ENCODE measurements around the gene ZNF569.

Gene ZNF569

DNA sequence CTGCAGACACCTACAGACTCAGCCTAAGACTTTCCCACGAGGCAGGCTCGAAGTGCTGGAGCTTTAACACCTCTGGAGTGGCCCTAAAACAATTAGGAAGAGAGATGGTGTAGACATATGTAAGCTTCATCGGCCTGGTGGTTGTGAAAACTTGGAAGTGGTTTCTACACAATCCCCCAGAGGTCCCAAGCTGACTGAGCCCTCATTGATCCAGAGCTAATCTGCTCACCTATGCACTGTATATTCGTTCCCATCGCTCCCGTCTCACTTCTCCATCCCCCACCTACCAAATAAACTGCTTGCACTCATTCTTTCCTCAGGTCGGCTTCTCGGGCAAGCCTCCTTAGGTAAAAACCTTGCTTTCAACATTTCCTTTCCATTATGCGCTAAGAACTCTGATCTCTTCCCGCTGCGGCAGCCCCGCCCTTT lies 38.7 kb upstream of the ZNF569 start:
- TF ChIP-seq, protein P1, sequence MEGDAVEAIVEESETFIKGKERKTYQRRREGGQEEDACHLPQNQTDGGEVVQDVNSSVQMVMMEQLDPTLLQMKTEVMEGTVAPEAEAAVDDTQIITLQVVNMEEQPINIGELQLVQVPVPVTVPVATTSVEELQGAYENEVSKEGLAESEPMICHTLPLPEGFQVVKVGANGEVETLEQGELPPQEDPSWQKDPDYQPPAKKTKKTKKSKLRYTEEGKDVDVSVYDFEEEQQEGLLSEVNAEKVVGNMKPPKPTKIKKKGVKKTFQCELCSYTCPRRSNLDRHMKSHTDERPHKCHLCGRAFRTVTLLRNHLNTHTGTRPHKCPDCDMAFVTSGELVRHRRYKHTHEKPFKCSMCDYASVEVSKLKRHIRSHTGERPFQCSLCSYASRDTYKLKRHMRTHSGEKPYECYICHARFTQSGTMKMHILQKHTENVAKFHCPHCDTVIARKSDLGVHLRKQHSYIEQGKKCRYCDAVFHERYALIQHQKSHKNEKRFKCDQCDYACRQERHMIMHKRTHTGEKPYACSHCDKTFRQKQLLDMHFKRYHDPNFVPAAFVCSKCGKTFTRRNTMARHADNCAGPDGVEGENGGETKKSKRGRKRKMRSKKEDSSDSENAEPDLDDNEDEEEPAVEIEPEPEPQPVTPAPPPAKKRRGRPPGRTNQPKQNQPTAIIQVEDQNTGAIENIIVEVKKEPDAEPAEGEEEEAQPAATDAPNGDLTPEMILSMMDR (IDR thresholded peaks at IDR 0.05; ENCODE audit: low read depth, low read length, missing control alignments), result no peak
- peak overlapping the region; percentile 69 for H3K4me3 ChIP-seq (ENCODE audit: low read depth, low read length)
- DNase-seq (ENCODE audit: low read depth), result no peak
- in situ Hi-C loops (cut with HindIII; ENCODE audit: low sequenced_read_pairs), result no loop called here

DNA sequence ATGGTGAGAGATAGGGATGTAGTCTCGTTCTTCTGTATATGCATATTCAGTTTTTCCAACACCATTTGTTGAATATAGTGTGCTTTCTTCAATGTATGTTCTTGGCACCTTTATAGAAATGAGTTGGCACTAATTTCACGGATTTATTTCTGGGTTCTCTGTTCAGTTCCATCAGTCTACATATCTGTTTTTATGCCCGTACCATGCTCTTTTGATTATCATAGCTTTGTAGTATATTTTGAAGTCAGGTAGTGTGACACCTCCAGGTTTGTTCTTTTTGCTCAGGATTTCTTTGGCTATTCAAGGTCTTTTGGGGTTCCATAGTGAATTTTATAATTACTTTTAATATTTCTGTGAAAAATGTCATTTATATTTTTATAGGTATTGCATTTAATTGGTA lies 25.0 kb upstream of the ZNF569 start:
- in situ Hi-C loops (cut with HindIII; ENCODE audit: low sequenced_read_pairs), result no loop called here
- DNase-seq (ENCODE audit: low read depth), result no peak
- H3K4me3 ChIP-seq (ENCODE audit: low read depth, low read length), result no peak overlapping the region
- TF ChIP-seq, protein P1 (IDR thresholded peaks at IDR 0.05; ENCODE audit: low read depth, low read length, missing control alignments), result no peak

DNA sequence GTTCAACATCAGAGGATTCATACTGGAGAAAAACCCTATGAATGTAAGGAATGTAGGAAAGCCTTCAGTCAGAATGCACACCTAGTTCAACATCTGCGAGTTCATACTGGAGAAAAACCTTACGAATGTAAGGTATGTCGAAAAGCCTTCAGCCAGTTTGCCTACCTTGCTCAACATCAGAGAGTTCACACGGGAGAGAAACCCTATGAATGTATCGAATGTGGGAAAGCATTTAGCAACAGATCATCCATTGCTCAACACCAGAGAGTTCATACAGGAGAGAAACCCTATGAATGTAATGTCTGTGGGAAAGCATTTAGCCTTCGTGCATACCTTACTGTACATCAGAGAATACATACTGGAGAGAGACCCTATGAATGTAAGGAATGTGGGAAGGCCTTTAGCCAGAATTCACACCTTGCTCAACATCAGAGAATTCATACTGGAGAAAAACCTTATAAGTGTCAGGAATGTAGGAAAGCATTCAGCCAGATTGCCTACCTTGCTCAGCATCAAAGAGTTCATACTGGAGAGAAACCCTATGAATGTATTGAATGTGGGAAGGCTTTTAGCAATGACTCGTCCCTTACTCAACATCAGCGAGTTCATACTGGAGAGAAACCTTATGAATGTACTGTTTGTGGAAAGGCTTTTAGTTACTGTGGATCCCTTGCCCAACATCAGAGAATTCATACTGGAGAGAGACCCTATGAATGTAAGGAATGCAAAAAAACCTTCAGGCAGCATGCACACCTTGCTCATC lies 17.3 kb upstream of the ZNF569 start:
- no peak overlapping the region for H3K4me3 ChIP-seq (ENCODE audit: low read depth, low read length)
- DNase-seq (ENCODE audit: low read depth), result no peak
- in situ Hi-C loops (cut with HindIII; ENCODE audit: low sequenced_read_pairs), result no loop called here
- TF ChIP-seq, protein P1 (IDR thresholded peaks at IDR 0.05; ENCODE audit: low read depth, low read length, missing control alignments), result no peak

DNA sequence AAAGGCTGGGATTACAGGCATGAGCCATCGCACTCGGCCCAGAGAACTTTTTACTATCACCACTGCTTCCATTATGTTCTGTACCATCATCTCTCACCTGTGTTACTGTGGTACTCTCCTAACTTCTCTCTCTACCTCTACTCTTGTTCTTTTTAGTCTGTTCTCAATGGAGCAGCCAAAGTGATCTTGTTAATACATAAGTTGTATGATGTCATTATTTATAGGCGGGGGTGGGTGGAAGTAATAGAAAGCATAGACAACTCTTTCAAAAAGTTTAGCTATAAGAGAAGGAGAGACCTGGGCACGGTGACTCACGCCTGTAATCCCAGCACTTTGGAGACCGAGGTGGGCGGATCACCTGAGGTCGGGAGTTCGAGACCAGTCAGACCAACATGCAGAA lies 4.9 kb upstream of the ZNF569 start:
- no peak overlapping the region for H3K4me3 ChIP-seq (ENCODE audit: low read depth, low read length)
- in situ Hi-C loops (cut with HindIII; ENCODE audit: low sequenced_read_pairs), result no loop called here
- DNase-seq (ENCODE audit: low read depth), result no peak
- TF ChIP-seq, protein P1 (IDR thresholded peaks at IDR 0.05; ENCODE audit: low read depth, low read length, missing control alignments), result no peak

DNA sequence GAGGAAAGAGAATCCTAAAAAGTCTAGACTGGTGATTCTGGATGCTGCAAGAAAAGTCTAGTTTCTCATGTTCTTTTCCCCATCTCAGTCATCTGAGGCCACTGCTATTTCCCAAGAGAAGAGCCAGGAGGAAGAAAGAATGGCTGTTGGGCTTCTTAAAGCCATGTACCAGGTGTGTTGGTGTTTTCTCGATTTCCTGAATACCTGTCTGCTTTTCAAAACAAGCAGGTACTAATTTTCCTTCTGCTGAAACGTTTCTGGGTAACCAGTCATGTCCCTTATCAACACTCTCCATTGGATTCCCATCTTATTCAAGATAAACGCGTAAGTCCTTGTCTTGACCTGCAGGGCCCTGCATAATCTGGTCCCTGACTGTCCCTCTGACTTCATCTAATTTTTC lies 3.0 kb upstream of the ZNF569 start:
- peak overlapping the region; percentile 97 for H3K4me3 ChIP-seq (ENCODE audit: low read depth, low read length)
- TF ChIP-seq, protein P1 (IDR thresholded peaks at IDR 0.05; ENCODE audit: low read depth, low read length, missing control alignments), result no peak
- DNase-seq (ENCODE audit: low read depth), result no peak
- in situ Hi-C loops (cut with HindIII; ENCODE audit: low sequenced_read_pairs), result no loop called here

DNA sequence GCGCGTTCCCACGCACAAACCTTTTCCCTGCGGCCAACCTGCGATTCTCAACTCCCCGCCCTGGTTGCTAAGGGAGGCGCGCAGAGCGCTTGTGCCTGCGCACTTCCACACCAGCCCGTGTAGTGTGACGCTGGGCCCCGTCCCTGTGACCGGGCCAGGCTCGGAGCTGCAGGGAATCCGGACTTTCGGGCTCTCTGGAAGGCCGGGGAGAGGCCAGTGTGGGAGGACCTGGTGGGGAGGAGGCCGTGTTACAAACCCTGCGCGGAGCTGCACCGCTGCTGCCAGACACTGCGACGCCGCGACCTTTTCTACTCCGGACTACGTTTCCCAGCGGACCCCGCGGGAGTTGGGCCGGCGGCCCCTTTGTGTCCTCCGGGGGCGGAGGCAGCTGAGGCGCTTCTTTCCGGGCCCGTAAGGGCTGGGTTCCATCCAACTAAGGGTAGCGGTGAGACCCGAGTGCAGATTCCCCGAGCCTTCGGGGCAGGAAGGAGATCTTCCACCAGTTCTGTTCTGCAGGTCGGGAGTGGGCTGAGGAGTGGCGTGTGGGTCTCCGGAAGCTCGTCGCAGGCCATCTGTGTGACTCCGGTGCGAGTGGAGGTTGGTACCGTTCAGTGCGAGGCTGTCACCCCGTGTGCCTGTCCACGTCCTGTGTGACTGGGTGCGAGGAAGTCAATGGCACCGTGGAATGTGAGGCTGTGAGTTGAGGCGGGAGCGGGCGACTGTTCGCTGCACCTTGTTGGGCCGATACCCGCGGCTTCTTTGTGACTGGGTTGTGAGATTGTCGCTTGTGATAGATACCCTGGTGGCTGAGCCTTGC lies 1.9 kb upstream of the ZNF569 start, which contains the start of gene ZNF570:
Gene ZNF570, plus strand, starts transcription at position 396 of the 817 bp plus-strand sequence. CDS start 999 bp downstream, outside the sequence.
- peak; percentile 70 for DNase-seq (ENCODE audit: low read depth)
- TF ChIP-seq, protein P1 (IDR thresholded peaks at IDR 0.05; ENCODE audit: low read depth, low read length, missing control alignments), result no peak
- H3K4me3 ChIP-seq (ENCODE audit: low read depth, low read length), result peak within 1 kb of the TSS; percentile 97
- in situ Hi-C loops (cut with HindIII; ENCODE audit: low sequenced_read_pairs), result no loop called here
